HL-60 (cell line): ENCODE measurements around the gene ACOT12.
A peak's percentile ranks its signal among the peaks of the same experiment; 100 is the strongest.

Source experiments
- DNase-seq, 2 experiments: peaks; one replicate each; pipeline ENCODE4 v3.0.0-alpha.2; 2010 to 2020; ENCODE audit warnings: low read depth in 1 of 2, low spot score in 1 of 2
- H3K27ac ChIP-seq: fragments of 250-450 bp; sonication (Bioruptor Pico); replicated peaks from 2 replicates; pipeline ENCODE4 v1.5.1; 2020; ENCODE audit warnings: mild to moderate bottlenecking, moderate library complexity
- H3K27me3 ChIP-seq: fragments of 250-450 bp; sonication (Bioruptor Pico); 2 replicates; pipeline ENCODE4 v1.5.1; 2021; ENCODE audit warnings: mild to moderate bottlenecking, moderate library complexity; ENCODE audit not compliant: insufficient read depth, poor library complexity, severe bottlenecking
- H3K4me3 ChIP-seq: replicated peaks from 2 replicates; pipeline ENCODE4 v1.5.1; 2011; ENCODE audit warnings: mild to moderate bottlenecking, control low read depth, low read length; ENCODE audit not compliant: insufficient read depth
- CTCF ChIP-seq: IDR thresholded peaks from one replicate; pipeline ENCODE4 v1.5.1; 2011; ENCODE audit warnings: low read length, control low read depth, inconsistent platforms; ENCODE audit not compliant: insufficient read depth
- GABPA ChIP-seq: IDR thresholded peaks from 2 replicates; pipeline ENCODE4 v1.6.1; 2012; ENCODE audit warnings: low read depth
- POLR2AphosphoS5 ChIP-seq: IDR thresholded peaks from 2 replicates; pipeline ENCODE4 v1.6.1; 2012; ENCODE audit warnings: low read depth
- REST ChIP-seq: IDR thresholded peaks from 2 replicates; pipeline ENCODE4 v1.6.1; 2012; ENCODE audit warnings: low read depth; ENCODE audit not compliant: insufficient replicate concordance
- SPI1 ChIP-seq: IDR thresholded peaks from 2 replicates; pipeline ENCODE4 v1.6.1; 2012; ENCODE audit warnings: low read depth, mild to moderate bottlenecking, borderline replicate concordance

Gene ACOT12

DNA sequence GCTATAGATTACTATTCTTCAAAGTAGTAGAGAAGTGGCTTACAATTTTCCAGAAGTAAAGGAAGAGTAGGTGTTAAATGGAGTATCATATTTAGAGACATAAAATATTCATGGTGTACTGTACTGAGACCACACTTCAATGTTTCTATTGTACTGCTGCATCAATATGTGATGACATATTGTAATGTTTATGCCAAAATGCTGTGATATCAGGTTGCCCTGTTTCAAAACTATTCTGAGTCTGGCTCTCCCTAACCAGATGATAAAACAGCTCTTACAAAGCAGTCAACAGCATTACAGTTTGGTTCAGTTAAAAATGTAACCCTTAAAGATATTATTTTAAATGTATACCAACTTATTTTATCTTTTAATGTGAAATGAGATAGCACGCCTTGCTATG is 30.8 kb upstream of the ACOT12 start:
- TF ChIP-seq SPI1 (no peak), CTCF (no peak), GABPA (no peak), POLR2AphosphoS5 (no peak), REST (no peak)
- H3K27ac ChIP-seq = no peak overlapping the region

GRCh38 chr5:81422671-81423070 is 28.7 kb upstream of the ACOT12 start:
- H3K4me3 ChIP-seq = no peak overlapping the region
- no peak overlapping the region for H3K27ac ChIP-seq
- no peak for DNase-seq
- H3K27me3 ChIP-seq = no peaks in the 10 kb centered on the region
- TF ChIP-seq SPI1 (no peak), REST (no peak), CTCF (no peak), POLR2AphosphoS5 (no peak), GABPA (no peak)

More for the DNA sequence above, 30.8 kb upstream of the ACOT12 start:
- Histone ChIP-seq H3K27me3 (no peaks in the 10 kb centered on the region), H3K4me3 (no peak overlapping the region)
- DNase-seq = no peak

DNA sequence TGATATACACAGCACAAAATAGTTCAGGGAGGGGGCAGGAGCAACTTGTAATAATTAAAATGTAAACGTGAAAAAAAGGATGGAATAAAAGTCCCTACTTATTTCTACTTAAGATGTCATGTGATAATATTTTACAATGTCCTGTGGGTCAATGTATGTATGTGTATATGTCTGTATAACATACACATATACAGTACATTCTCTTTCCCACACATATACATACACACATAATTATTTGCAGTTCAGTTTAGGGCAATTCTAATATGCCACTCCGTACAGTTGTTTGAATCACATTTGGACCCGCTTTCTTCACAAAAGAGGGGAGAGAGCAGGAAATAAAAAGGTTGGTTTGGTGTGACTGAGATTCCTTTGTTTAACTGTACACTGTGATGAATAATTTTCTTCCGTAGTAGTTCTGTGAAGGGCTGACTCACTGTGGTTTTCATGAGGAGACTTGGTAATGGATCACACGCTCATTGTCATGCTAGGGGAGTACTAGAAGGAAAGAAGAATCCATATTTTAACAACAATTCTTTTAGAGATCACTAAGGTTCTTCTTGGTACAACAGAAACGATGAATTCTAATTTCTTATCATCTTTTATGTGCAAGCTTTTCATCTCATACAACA is 26.2 kb upstream of the ACOT12 start:
- no peak overlapping the region for H3K4me3 ChIP-seq
- DNase-seq = peak in 1 of 2 experiments; percentile 1
- TF ChIP-seq GABPA (no peak), POLR2AphosphoS5 (no peak), REST (no peak), SPI1 (no peak), CTCF (no peak)
- H3K27ac ChIP-seq = no peak overlapping the region
- H3K27me3 ChIP-seq = no peaks in the 10 kb centered on the region
